Liver (tissue), 9 donors: ENCODE results near the gene TMEM17. TPM values are rescaled to one million over a fixed set of nuclear protein-coding genes. Genes with fewer than 3 reads are reported as not detected.

Experiments
- DNase-seq: peaks from one replicate; pipeline ENCODE4 v3.0.0-alpha.2; 2017; ENCODE audit warnings: low spot score
- H3K27ac ChIP-seq, 2 donors: one replicate each; pipeline ENCODE4 v1.7.0; 2013; ENCODE audit warnings: inconsistent platforms in 2 of 2, low read length in 2 of 2, control low read depth in 1 of 2, low read depth in 1 of 2, mild to moderate bottlenecking in 1 of 2
- H3K27me3 ChIP-seq, 4 donors: one replicate each; pipeline versions ENCODE4 v1.6.1 to v1.7.0; 2013; ENCODE audit warnings: low read length in 3 of 4, inconsistent platforms in 1 of 4, mild to moderate bottlenecking in 1 of 4, moderate library complexity in 1 of 4; ENCODE audit not compliant: control insufficient read depth in 4 of 4, insufficient read depth in 4 of 4
- H3K36me3 ChIP-seq, 4 donors: one replicate each; pipeline versions ENCODE4 v1.6.1 to v1.7.0; 2013; ENCODE audit warnings: low read length in 3 of 4, mild to moderate bottlenecking in 3 of 4, low read depth in 1 of 4, moderate library complexity in 1 of 4; ENCODE audit not compliant: control insufficient read depth in 4 of 4, insufficient read depth in 3 of 4
- H3K4me1 ChIP-seq, 4 donors: one replicate each; pipeline versions ENCODE4 v1.6.1 to v1.7.0; 2013; ENCODE audit warnings: low read length in 3 of 4, mild to moderate bottlenecking in 3 of 4, moderate library complexity in 1 of 4; ENCODE audit not compliant: control insufficient read depth in 4 of 4, insufficient read depth in 4 of 4
- H3K4me3 ChIP-seq, 3 donors: one replicate each; pipeline versions ENCODE4 v1.6.1 to v1.7.0; 2013; ENCODE audit warnings: low read length in 3 of 3, control low read depth in 1 of 3, low read depth in 1 of 3, mild to moderate bottlenecking in 1 of 3
- H3K9ac ChIP-seq, 2 donors: one replicate each; pipeline ENCODE4 v1.7.0; 2013; ENCODE audit warnings: low read length in 2 of 2, mild to moderate bottlenecking in 2 of 2, moderate library complexity in 2 of 2, control low read depth in 1 of 2, low read depth in 1 of 2
- H3K9me3 ChIP-seq, 4 donors: one replicate each; pipeline versions ENCODE4 v1.6.1 to v1.7.0; 2013; ENCODE audit warnings: low read length in 3 of 4; ENCODE audit not compliant: control insufficient read depth in 4 of 4
- EGR1 ChIP-seq, 2 donors: IDR thresholded peaks; 2 replicates each; pipeline ENCODE4 v1.6.1; 2016 to 2018; ENCODE audit warnings: antibody characterized with exemption in 2 of 2, low read depth in 2 of 2
- FOXA1 ChIP-seq: IDR thresholded peaks from 2 replicates; pipeline ENCODE4 v1.6.1; 2016; ENCODE audit warnings: antibody characterized with exemption
- FOXA2 ChIP-seq: IDR thresholded peaks from 2 replicates; pipeline ENCODE4 v1.6.1; 2016; ENCODE audit warnings: antibody characterized with exemption
- GABPA ChIP-seq, 2 donors: IDR thresholded peaks in 1 of 2; conservative IDR thresholded peaks in 1 of 2; 2 replicates each; pipeline ENCODE4 v1.6.1; 2016; ENCODE audit warnings: antibody characterized with exemption in 2 of 2, mild to moderate bottlenecking in 1 of 2, moderate library complexity in 1 of 2
- HNF4A ChIP-seq, 2 donors: conservative IDR thresholded peaks; 2 replicates each; pipeline ENCODE4 v1.6.1; 2016; ENCODE audit warnings: antibody characterized with exemption in 2 of 2, mild to moderate bottlenecking in 2 of 2
- HNF4G ChIP-seq: IDR thresholded peaks from 2 replicates; pipeline ENCODE4 v1.6.1; 2016; ENCODE audit warnings: antibody characterized with exemption
- JUND ChIP-seq, 2 donors: IDR thresholded peaks; 2 replicates each; pipeline ENCODE4 v1.6.1; 2016; ENCODE audit warnings: antibody characterized with exemption in 2 of 2
- NR2F2 ChIP-seq: IDR thresholded peaks from 2 replicates; pipeline ENCODE4 v1.6.1; 2016; ENCODE audit warnings: antibody characterized with exemption
- RAD21 ChIP-seq, 2 donors: IDR thresholded peaks; 2 replicates each; pipeline ENCODE4 v1.6.1; 2016; ENCODE audit warnings: antibody characterized with exemption in 2 of 2, mild to moderate bottlenecking in 2 of 2
- RXRA ChIP-seq, 2 donors: IDR thresholded peaks; 2 replicates each; pipeline ENCODE4 v1.6.1; 2017 to 2018; ENCODE audit warnings: antibody characterized with exemption in 2 of 2, mild to moderate bottlenecking in 1 of 2
- TAF1 ChIP-seq: conservative IDR thresholded peaks from 2 replicates; pipeline ENCODE4 v1.6.1; 2016; ENCODE audit warnings: antibody characterized with exemption, mild to moderate bottlenecking
- YY1 ChIP-seq: IDR thresholded peaks from 2 replicates; pipeline ENCODE4 v1.6.1; 2016; ENCODE audit warnings: antibody characterized with exemption, mild to moderate bottlenecking
- WGBS: extraction: QIAGEN DNeasy Blood & Tissue Kit; methylation state at CpG from one replicate; pipeline ENCODE4 v1.1.7; 2013; 5-methylcytosine and 5-hydroxymethylcytosine counted together
- polyA plus RNA-seq, 2 donors: library from polyadenylated mRNA; stranded (reverse) in 1 of 2; unstranded in 1 of 2; fragments of 200-250 nt in 1 of 2; fragments of >200 nt in 1 of 2; fragmentation: Nextera tagmentation in 1 of 2; extraction: Ambion mirVana in 1 of 2; gene quantifications; one replicate each; pipeline versions ENCODE4 v1.2.1 to v1.2.3, GENCODE V29; 2013 to 2015
- total RNA-seq, 2 donors: library from RNA; depleted of rRNA; stranded (reverse); fragments of >200 nt; gene quantifications; one replicate each; pipeline ENCODE4 v1.2.3, GENCODE V29; 2014
- TF ChIP-seq, protein P1 (sequence below): IDR thresholded peaks from 2 replicates; pipeline ENCODE4 v1.6.1; 2016; ENCODE audit warnings: antibody characterized with exemption
- TF ChIP-seq, protein P2 (sequence below): IDR thresholded peaks from 2 replicates; pipeline ENCODE4 v1.6.1; 2016; ENCODE audit warnings: antibody characterized with exemption
- TF ChIP-seq, protein P3 (sequence below): IDR thresholded peaks from 2 replicates; pipeline ENCODE4 v1.6.1; 2016; ENCODE audit warnings: antibody characterized with exemption, mild to moderate bottlenecking
- TF ChIP-seq, protein P4 (sequence below): fragments of 150-350 bp; IDR thresholded peaks from 2 replicates; pipeline ENCODE4 v1.5.1; 2017; ENCODE audit warnings: improper control_type of control experiment, low read depth, low read length; ENCODE audit not compliant: missing input control
- donor health status: healthy.
- donor health status: healthy.
- donor health status: healthy.
- donor health status: healthy.
- donor health status: healthy.

TMEM17 gene
- total and polyA plus RNA-seq, 4 donors, result 0.70 to 1.9 (median 1.2) TPM

DNA sequence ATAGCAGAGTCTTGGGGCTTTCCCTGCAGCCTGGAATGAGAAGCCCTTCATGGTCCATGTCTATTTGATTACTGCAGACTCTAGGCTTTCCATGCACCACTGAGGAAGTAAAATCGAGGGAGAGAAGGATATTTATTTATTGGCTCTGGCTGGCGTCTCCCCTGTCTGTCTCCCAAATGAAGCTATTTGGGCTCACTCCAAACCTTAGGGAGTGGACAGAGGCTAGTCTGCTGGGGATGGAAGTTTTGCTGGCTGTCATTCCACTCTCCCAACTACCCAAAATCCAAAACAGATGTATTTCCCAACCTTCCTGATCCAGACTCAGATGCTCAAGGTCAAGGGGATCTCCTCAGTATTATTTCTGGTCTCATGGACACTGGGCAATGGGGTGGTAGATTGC is 33.7 kb downstream of the TMEM17 start:
- Histone ChIP-seq H3K9ac (no peak overlapping the region), H3K27me3 (no peaks in the 10 kb centered on the region), H3K4me3 (no peak overlapping the region), H3K27ac (no peak overlapping the region), H3K9me3 (no peaks in the 10 kb centered on the region), H3K36me3 (no peaks in the 10 kb centered on the region), H3K4me1 (peaks cover 10 to 42% (median 35%) of the 10 kb centered on the region in 4 donors)
- DNase-seq, result no peak
- TF ChIP-seq, protein P1, sequence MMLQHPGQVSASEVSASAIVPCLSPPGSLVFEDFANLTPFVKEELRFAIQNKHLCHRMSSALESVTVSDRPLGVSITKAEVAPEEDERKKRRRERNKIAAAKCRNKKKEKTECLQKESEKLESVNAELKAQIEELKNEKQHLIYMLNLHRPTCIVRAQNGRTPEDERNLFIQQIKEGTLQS, result no peak
- TF ChIP-seq RAD21 (IDR thresholded peaks at IDR 0.05) (no peak), HNF4A (conservative IDR thresholded peaks at IDR 0.05) (no peak), HNF4G (no peak), FOXA1 (no peak), EGR1 (IDR thresholded peaks at IDR 0.05; ENCODE audit: low read depth in 2 of 2) (no peak), TAF1 (no peak)
- TF ChIP-seq, protein P2, sequence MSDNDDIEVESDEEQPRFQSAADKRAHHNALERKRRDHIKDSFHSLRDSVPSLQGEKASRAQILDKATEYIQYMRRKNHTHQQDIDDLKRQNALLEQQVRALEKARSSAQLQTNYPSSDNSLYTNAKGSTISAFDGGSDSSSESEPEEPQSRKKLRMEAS, result no peak
- TF ChIP-seq, protein P3, sequence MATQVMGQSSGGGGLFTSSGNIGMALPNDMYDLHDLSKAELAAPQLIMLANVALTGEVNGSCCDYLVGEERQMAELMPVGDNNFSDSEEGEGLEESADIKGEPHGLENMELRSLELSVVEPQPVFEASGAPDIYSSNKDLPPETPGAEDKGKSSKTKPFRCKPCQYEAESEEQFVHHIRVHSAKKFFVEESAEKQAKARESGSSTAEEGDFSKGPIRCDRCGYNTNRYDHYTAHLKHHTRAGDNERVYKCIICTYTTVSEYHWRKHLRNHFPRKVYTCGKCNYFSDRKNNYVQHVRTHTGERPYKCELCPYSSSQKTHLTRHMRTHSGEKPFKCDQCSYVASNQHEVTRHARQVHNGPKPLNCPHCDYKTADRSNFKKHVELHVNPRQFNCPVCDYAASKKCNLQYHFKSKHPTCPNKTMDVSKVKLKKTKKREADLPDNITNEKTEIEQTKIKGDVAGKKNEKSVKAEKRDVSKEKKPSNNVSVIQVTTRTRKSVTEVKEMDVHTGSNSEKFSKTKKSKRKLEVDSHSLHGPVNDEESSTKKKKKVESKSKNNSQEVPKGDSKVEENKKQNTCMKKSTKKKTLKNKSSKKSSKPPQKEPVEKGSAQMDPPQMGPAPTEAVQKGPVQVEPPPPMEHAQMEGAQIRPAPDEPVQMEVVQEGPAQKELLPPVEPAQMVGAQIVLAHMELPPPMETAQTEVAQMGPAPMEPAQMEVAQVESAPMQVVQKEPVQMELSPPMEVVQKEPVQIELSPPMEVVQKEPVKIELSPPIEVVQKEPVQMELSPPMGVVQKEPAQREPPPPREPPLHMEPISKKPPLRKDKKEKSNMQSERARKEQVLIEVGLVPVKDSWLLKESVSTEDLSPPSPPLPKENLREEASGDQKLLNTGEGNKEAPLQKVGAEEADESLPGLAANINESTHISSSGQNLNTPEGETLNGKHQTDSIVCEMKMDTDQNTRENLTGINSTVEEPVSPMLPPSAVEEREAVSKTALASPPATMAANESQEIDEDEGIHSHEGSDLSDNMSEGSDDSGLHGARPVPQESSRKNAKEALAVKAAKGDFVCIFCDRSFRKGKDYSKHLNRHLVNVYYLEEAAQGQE, result no peak
- 75% methylated on average over 2 of the region's 2 CpGs for WGBS

DNA sequence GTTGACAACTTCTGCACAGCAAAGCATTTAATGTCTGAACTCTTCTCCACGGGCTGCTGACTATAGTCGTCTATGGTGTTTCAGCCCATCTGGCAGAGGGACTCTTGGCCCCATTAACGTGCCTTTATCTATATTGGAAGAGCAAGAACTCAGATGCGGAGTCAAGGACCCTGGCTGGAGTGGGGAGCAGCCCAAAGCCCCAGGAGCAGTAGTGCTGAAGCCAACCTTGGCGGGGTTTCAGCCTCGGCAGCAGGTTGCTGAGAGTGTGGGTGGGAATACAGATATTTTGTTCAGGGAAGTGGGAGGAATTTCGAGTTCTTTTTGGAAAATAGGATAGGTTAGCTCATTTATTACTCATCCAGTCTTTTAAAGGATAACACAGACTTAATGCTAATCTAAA is 34.2 kb downstream of the TMEM17 start:
- 81% methylated on average over 7 of the region's 7 CpGs for WGBS
- no peak overlapping the region for H3K27ac ChIP-seq
- no peak for DNase-seq

More for the DNA sequence above, 34.2 kb downstream of the TMEM17 start:
- TF ChIP-seq, protein P2, result no peak
- TF ChIP-seq RAD21 (IDR thresholded peaks at IDR 0.05), result no peak
- no peak for TF ChIP-seq JUND (IDR thresholded peaks at IDR 0.05)
- no peak for TF ChIP-seq FOXA2
- TF ChIP-seq, protein P1, result no peak
- TF ChIP-seq, protein P4, sequence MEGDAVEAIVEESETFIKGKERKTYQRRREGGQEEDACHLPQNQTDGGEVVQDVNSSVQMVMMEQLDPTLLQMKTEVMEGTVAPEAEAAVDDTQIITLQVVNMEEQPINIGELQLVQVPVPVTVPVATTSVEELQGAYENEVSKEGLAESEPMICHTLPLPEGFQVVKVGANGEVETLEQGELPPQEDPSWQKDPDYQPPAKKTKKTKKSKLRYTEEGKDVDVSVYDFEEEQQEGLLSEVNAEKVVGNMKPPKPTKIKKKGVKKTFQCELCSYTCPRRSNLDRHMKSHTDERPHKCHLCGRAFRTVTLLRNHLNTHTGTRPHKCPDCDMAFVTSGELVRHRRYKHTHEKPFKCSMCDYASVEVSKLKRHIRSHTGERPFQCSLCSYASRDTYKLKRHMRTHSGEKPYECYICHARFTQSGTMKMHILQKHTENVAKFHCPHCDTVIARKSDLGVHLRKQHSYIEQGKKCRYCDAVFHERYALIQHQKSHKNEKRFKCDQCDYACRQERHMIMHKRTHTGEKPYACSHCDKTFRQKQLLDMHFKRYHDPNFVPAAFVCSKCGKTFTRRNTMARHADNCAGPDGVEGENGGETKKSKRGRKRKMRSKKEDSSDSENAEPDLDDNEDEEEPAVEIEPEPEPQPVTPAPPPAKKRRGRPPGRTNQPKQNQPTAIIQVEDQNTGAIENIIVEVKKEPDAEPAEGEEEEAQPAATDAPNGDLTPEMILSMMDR, result no peak
- TF ChIP-seq GABPA (IDR thresholded peaks at IDR 0.05 in 1 of 2, conservative IDR thresholded peaks at IDR 0.05 in 1 of 2), result no peak
- TF ChIP-seq RXRA (IDR thresholded peaks at IDR 0.05), result no peak
- no peak for TF ChIP-seq FOXA1
- no peak for TF ChIP-seq NR2F2
- no peak for TF ChIP-seq YY1
- TF ChIP-seq, protein P3, result no peak
- TF ChIP-seq EGR1 (IDR thresholded peaks at IDR 0.05; ENCODE audit: low read depth in 2 of 2), result no peak
- TF ChIP-seq HNF4A (conservative IDR thresholded peaks at IDR 0.05), result no peak
- TF ChIP-seq HNF4G, result no peak
- no peak for TF ChIP-seq TAF1
- Histone ChIP-seq H3K4me1 (peaks cover 10 to 44% (median 37%) of the 10 kb centered on the region in 4 donors), H3K36me3 (no peaks in the 10 kb centered on the region), H3K9me3 (no peaks in the 10 kb centered on the region), H3K4me3 (no peak overlapping the region), H3K27me3 (no peaks in the 10 kb centered on the region), H3K9ac (no peak overlapping the region)
